ENCODE data around the gene UTP11. TPM values are rescaled to one million over a fixed set of nuclear protein-coding genes. Genes with fewer than 3 reads are reported as not detected.
"Not testable (repeated sequence)": the region's sequence is repeated elsewhere in the genome, so short reads cannot be mapped to it uniquely, and the experiment has no call there.

The UTP11 gene
- total RNA-seq, 4 donors from 2014 or later, result 34.6 to 49.8 (median 37.9) TPM

DNA sequence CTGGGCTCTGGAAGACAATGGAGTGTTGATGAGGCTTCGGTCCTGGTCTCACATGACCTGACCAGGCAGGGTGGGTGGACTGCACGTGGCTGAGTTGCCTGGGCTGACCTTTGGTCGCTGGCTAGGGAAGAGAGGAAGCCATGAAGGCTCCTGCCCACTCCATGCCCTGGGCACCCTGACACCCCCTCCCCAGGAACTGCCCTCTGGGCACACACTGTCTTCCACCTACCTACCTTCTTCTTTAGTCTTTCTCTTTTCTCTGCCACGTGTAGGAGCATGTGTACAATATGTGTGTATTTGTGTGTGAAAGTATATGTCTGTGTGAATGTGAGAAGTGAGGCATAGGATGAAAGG is 19.0 kb downstream of the UTP11 start:
- TF ChIP-seq POLR2A (IDR thresholded peaks at IDR 0.05), result no peak
- TF ChIP-seq, protein P1, sequence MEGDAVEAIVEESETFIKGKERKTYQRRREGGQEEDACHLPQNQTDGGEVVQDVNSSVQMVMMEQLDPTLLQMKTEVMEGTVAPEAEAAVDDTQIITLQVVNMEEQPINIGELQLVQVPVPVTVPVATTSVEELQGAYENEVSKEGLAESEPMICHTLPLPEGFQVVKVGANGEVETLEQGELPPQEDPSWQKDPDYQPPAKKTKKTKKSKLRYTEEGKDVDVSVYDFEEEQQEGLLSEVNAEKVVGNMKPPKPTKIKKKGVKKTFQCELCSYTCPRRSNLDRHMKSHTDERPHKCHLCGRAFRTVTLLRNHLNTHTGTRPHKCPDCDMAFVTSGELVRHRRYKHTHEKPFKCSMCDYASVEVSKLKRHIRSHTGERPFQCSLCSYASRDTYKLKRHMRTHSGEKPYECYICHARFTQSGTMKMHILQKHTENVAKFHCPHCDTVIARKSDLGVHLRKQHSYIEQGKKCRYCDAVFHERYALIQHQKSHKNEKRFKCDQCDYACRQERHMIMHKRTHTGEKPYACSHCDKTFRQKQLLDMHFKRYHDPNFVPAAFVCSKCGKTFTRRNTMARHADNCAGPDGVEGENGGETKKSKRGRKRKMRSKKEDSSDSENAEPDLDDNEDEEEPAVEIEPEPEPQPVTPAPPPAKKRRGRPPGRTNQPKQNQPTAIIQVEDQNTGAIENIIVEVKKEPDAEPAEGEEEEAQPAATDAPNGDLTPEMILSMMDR (IDR thresholded peaks at IDR 0.05), result no peak
- intact Hi-C loops (cut with DNase I; ENCODE audit: low total_unique reads), result loop anchor here (10.0 kb wide), 1 partner anchor 783 kb away; no protein-coding TSS in a partner anchor
- 55 to 57% methylated on average over 4 of the region's 4 CpGs for WGBS, 2 donors
- DNase-seq (ENCODE audit: low spot score in 2 of 2), result no peak
- no peak overlapping the region for H3K4me3 ChIP-seq (ENCODE audit: low read depth, poor library complexity, severe bottlenecking)

DNA sequence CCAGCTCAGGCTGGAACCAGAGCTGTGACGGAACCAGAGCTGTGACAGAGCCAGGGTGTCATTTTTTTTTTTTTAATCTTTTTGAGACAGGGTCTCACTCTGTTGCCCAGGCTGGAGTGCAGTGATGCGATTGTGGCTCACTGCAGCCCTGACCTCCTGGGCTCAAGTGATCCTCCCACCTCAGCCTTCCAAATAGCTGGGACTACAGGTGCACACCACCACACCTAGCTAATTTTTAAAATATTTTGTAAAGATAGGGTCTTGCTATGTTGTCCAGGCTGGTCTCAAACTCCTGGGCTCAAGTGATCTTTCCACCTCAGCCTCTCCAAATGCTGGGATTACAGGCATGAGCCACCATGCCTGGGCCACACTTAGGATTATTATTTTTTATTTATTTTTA is 20.5 kb downstream of the UTP11 start:
- intact Hi-C loops (cut with DNase I; ENCODE audit: low total_unique reads), result loop anchor here (10.0 kb wide), 1 partner anchor 782 kb away; no protein-coding TSS in a partner anchor

DNA sequence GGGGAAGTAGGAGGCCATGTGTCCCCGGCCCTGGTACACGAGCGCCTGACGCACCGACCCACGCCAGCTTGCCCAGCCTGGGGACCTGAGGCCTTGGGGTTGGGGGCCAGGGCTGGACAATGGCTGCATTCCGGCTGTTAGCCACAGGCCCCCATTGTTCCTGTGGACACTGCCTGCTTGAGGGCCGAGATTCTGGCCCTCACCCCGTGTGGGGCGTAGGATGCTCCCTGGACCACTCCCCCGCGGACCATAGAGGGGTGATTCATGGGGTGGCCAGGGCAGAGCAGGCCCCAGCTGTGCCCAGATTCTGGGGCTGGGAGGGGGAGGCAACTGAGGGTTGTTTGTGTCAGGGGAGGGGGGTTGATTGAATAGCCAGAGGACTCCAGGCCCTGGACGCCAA is 22.3 kb downstream of the UTP11 start:
- 85 to 93% methylated on average over 9 to 10 of the region's 13 CpGs for WGBS, 2 donors
- DNase-seq (ENCODE audit: low spot score in 2 of 2), result no peak
- intact Hi-C loops (cut with DNase I; ENCODE audit: low total_unique reads), result loop anchor here (10.0 kb wide), 1 partner anchor 780 kb away; no protein-coding TSS in a partner anchor
- H3K4me3 ChIP-seq (ENCODE audit: low read depth, poor library complexity, severe bottlenecking), result no peak overlapping the region
- TF ChIP-seq, protein P1 (IDR thresholded peaks at IDR 0.05), result no peak
- TF ChIP-seq POLR2A (IDR thresholded peaks at IDR 0.05), result no peak

More for the DNA sequence above, 20.5 kb downstream of the UTP11 start:
- not testable (repeated sequence) for DNase-seq (ENCODE audit: low spot score in 2 of 2); H3K4me3 ChIP-seq (ENCODE audit: low read depth, poor library complexity, severe bottlenecking)
- 94% methylated on average over 2 of the region's 2 CpGs for whole genome bisulfite sequencing, 2 donors

DNA sequence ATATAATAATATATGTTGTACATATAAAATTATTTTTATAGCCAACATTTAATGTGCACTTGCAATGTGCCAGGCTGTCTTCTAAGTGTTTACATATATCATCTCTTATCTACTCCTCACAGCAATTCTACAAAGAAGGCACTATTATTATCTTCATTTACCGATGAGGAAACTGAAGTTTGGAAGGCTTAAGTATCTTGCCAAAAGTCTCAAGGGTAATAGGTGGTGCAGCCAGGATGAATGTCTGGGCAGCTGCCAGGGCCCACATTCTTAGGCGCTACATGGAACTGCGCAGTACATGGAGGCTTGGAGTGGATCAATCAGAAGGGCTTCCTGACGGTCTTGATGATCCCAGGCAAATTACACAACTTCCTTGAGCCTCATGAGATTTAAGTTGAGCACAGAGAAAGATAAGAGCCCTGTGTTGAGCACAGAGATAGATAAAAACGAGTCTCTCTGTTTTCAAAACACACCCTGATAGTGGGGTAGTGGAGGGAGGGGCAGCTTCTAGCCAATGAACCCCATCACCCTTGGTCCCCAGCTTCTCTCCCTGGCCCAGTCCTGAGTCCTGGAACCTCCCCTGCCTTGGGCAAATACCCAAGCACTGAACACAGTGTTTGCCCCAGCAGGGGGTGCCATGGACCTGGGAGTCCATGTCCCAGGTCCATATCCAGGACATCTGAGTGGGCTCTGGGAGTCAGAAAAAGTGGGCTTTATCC is 24.8 kb downstream of the UTP11 start:
- TF ChIP-seq POLR2A (IDR thresholded peaks at IDR 0.05), result no peak
- TF ChIP-seq, protein P1 (IDR thresholded peaks at IDR 0.05), result no peak
- intact Hi-C loops (cut with DNase I; ENCODE audit: low total_unique reads), result loop anchor here (10.0 kb wide), 1 partner anchor 777 kb away; no protein-coding TSS in a partner anchor
- DNase-seq (ENCODE audit: low spot score in 2 of 2), result no peak
- WGBS, 2 donors, result 37 to 48% methylated on average over 5 of the region's 5 CpGs
- no peak overlapping the region for H3K4me3 ChIP-seq (ENCODE audit: low read depth, poor library complexity, severe bottlenecking)

DNA sequence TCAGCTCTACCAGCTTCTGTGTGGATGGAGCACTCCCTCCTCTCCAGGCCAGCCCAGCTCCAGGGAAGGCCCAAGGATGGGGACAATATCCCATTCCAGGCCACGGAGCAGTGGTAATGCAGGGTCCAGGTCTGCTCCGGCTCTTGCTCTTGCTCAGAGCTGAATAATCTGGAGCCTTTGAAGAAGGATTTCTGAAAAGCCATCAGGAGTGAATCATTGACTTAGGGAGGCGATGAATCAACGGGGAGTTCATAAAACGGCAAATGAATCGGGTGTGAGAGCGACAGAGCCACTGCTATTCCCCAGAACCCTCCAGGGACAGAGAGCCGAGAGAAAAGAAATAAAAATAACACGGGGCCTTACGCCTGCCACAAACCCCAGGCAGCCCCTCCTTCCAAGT is 26.3 kb downstream of the UTP11 start:
- TF ChIP-seq, protein P1 (IDR thresholded peaks at IDR 0.05), result no peak
- TF ChIP-seq POLR2A (IDR thresholded peaks at IDR 0.05), result no peak
- H3K4me3 ChIP-seq (ENCODE audit: low read depth, poor library complexity, severe bottlenecking), result no peak overlapping the region
- DNase-seq (ENCODE audit: low spot score in 2 of 2), result no peak
- WGBS, 2 donors, result 28 to 48% methylated on average over 10 of the region's 10 CpGs
- intact Hi-C loops (cut with DNase I; ENCODE audit: low total_unique reads), result loop anchor here (10.0 kb wide), 1 partner anchor 776 kb away; no protein-coding TSS in a partner anchor

DNA sequence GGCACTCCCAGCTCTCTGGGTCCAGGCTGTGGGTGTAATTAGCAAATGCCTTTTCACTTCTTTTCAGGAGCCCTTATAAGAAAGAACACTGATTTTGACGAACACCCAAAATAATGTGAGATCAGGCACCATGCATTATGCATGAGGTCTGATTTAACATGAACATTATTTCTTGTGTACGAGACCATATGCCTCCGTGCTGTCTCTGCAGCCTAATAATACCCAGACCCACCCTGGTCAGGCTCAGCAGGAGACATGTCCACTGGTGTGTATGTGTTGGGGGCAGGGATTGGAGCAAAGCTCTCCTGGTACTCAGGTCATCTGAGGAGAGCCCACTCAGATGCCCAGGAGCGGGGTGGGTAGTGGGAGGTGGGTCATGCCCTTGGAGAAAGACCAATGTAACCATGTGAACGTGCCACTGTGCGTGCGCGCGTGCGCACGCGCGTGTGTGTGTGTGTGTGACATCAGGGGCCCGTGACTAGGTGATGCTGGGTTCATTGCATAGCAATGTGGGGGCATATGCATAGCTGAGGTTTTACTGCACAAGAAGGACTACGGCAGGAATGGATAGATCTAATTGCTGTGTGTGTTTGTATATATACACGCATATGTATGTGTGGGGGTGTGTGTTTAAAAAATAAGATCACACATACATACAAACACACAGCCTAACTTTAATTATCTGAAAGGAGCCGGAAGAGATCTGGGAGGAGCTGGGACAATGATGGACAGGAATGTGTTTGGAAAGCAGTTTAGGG is 27.0 kb downstream of the UTP11 start:
- no peak for TF ChIP-seq POLR2A (IDR thresholded peaks at IDR 0.05)
- TF ChIP-seq, protein P1 (IDR thresholded peaks at IDR 0.05), result no peak
- no peak for DNase-seq (ENCODE audit: low spot score in 2 of 2)
- intact Hi-C loops (cut with DNase I; ENCODE audit: low total_unique reads), result loop anchor here (10.0 kb wide), 1 partner anchor 775 kb away; no protein-coding TSS in a partner anchor
- 69 to 81% methylated on average over 17 of the region's 17 CpGs for WGBS, 2 donors
- H3K4me3 ChIP-seq (ENCODE audit: low read depth, poor library complexity, severe bottlenecking), result no peak overlapping the region
